ENCODE measurements around the gene SLC16A3. TPM values are rescaled to one million over a fixed set of nuclear protein-coding genes. Genes with fewer than 3 reads are reported as not detected.
A peak's percentile ranks its signal among the peaks of the same experiment; 100 is the strongest.

Gene SLC16A3
- total and polyA plus RNA-seq, 2 of the 8 experiments (the other 6 are each of a cell fraction or from before 2014, with no cell fraction given), result 3.8 to 8.7 TPM

GRCh38 chr17:82269882-82270500, 41.1 kb downstream of the SLC16A3 start:
- Histone ChIP-seq H3K4me3 (ENCODE audit: extremely low read depth in 1 of 4, insufficient read depth in 2 of 4, low read depth in 3 of 4, low read length in 4 of 4) (no peak overlapping the region), H2BK20ac (ENCODE audit: low read length) (no peak overlapping the region), H3K4me1 (replicated peaks in 1 of 4; ENCODE audit: control insufficient read depth in 3 of 4, insufficient read depth in 4 of 4, low read length in 3 of 4) (peaks cover 0 to 30% (median 7%) of the 10 kb centered on the region in 4 experiments; a peak in 6 of 7 replicates), H3K4me2 (ENCODE audit: insufficient read depth in 1 of 2, low read depth in 2 of 2, low read length in 2 of 2) (peak overlapping the region in 1 of 2 experiments; percentile 12; a peak in 1 of 4 replicates), H3K27ac (ENCODE audit: low read depth, low read length) (no peak overlapping the region), H4K8ac (ENCODE audit: extremely low read depth, insufficient read depth, low read length) (no peak overlapping the region), H3K56ac (replicated peaks; ENCODE audit: insufficient read length, low read depth, low read length) (no peak overlapping the region), H2AK5ac (ENCODE audit: low read depth, low read length) (no peak overlapping the region), H2BK120ac (replicated peaks; ENCODE audit: low read depth, low read length) (no peak overlapping the region), H3K23ac (ENCODE audit: insufficient read length) (no peak overlapping the region), H4K5ac (ENCODE audit: insufficient read length, low read depth, low read length) (no peak overlapping the region), H3K36me3 (ENCODE audit: control insufficient read depth in 2 of 4, insufficient read depth in 4 of 4, low read length in 3 of 4) (peaks cover 10 to 38% (median 16%) of the 10 kb centered on the region in 4 experiments), H3K9me3 (ENCODE audit: insufficient read depth in 2 of 2, low read depth in 1 of 2, low read length in 1 of 2) (no peaks in the 10 kb centered on the region), H3K18ac (ENCODE audit: extremely low read depth, low read length) (no peak overlapping the region), H2BK5ac (ENCODE audit: low read depth, low read length) (no peak overlapping the region), H4K91ac (replicated peaks; ENCODE audit: insufficient read length, low read length) (no peak overlapping the region), H3K27me3 (replicated peaks in 1 of 4; ENCODE audit: control insufficient read depth in 3 of 4, extremely low read depth in 1 of 4, insufficient read depth in 3 of 4, low read length in 3 of 4) (peaks cover 0 to 5% (median 5%) of the 10 kb centered on the region in 4 experiments; a peak in 3 of 7 replicates), H3K23me2 (ENCODE audit: low read depth, low read length) (peaks cover 6% of the 10 kb centered on the region), H3K9ac (replicated peaks in 1 of 4; ENCODE audit: extremely low read depth in 1 of 4, low read depth in 3 of 4, low read length in 3 of 4) (no peak overlapping the region), H3K79me1 (ENCODE audit: low read depth, low read length) (peaks cover 35% of the 10 kb centered on the region), H3K14ac (ENCODE audit: insufficient read length) (no peak overlapping the region), H3K4ac (replicated peaks; ENCODE audit: insufficient read length, low read depth, low read length) (peak overlapping the region; percentile 17), H2BK15ac (ENCODE audit: low read length) (no peak overlapping the region), H4K20me1 (replicated peaks in 1 of 2; ENCODE audit: control insufficient read depth in 1 of 2, insufficient read depth in 2 of 2, low read length in 2 of 2) (peaks cover 50 to 56% of the 10 kb centered on the region in 2 experiments), H2AFZ (ENCODE audit: low read length) (no peak overlapping the region), H3K79me2 (ENCODE audit: control insufficient read depth in 1 of 2, insufficient read depth in 2 of 2, low read length in 2 of 2) (peaks cover 52 to 76% of the 10 kb centered on the region in 2 experiments), H2BK12ac (ENCODE audit: low read depth, low read length) (no peak overlapping the region)
- WGBS, 2 experiments (ENCODE audit: extremely low coverage in 1 of 2, insufficient coverage in 1 of 2, insufficient read length in 1 of 2, insufficient replicate concordance in 2 of 2, low coverage in 1 of 2, low lambda C conversion rate in 2 of 2, missing lambda C conversion rate in 1 of 2), result 95% methylated on average over 13 of the region's 13 CpGs; no CpG with 5 or more reads in 1 of the 2 experiments
- FAIRE-seq (no peak), DNase-seq (ENCODE audit: low read depth in 1 of 2, low spot score in 2 of 2) (no peak)
- POLR2A ChIA-PET (ENCODE audit: partially characterized antibody), result interaction anchor here (0.9 to 6.4 kb wide), 8 partner anchors 12 to 33 kb away, joined by 3 to 39 read pairs (median 4); no protein-coding TSS in a partner anchor
- CTCF ChIA-PET (ENCODE audit: partially characterized antibody), result interaction anchor here (1.0 to 1.8 kb wide), 3 partner anchors 27 to 52 kb away, joined by 3 to 8 read pairs (median 3); no protein-coding TSS in a partner anchor
- no peak for TF ChIP-seq RFX5 (IDR thresholded peaks at IDR 0.05; ENCODE audit: borderline replicate concordance, low read depth, low read length)
- TF ChIP-seq CHD2 (IDR thresholded peaks at IDR 0.05; ENCODE audit: low read length), result no peak
- TF ChIP-seq RBBP5 (IDR thresholded peaks at IDR 0.05; ENCODE audit: borderline replicate concordance, low read depth, low read length), result no peak
- no peak for TF ChIP-seq KDM1A (IDR thresholded peaks at IDR 0.05; ENCODE audit: borderline replicate concordance, low read length)
- no peak for TF ChIP-seq EZH2 (IDR thresholded peaks at IDR 0.05; ENCODE audit: low read depth, low read length, severe bottlenecking)
- no peak; a peak in 1 of 3 replicates for TF ChIP-seq POLR2A (IDR thresholded peaks at IDR 0.05; ENCODE audit: control extremely low read depth in 1 of 2, low read depth in 2 of 2, low read length in 2 of 2)
- TF ChIP-seq TAF7 (optimal IDR thresholded peaks at IDR 0.05; ENCODE audit: borderline replicate concordance, low read depth, low read length), result no peak
- TF ChIP-seq EGR1 (IDR thresholded peaks at IDR 0.05; ENCODE audit: borderline replicate concordance, low read depth, low read length), result no peak
- TF ChIP-seq ATF3 (IDR thresholded peaks at IDR 0.05; ENCODE audit: insufficient read depth, low read depth, low read length), result no peak
- TF ChIP-seq GTF2F1 (IDR thresholded peaks at IDR 0.05; ENCODE audit: borderline replicate concordance, low read depth, low read length), result no peak
- TF ChIP-seq KDM5A (IDR thresholded peaks at IDR 0.05; ENCODE audit: low read length), result no peak
- no peak for TF ChIP-seq TBP (IDR thresholded peaks at IDR 0.05; ENCODE audit: low read depth, low read length)
- TF ChIP-seq CHD1 (IDR thresholded peaks at IDR 0.05; ENCODE audit: low read depth, low read length), result no peak

Measured in H1 (cell line).